GM23338 (cell line): ENCODE measurements around the gene CLSTN2. TPM values are rescaled to one million over a fixed set of nuclear protein-coding genes. Genes with fewer than 3 reads are reported as not detected.
A peak's percentile ranks its signal among the peaks of the same experiment; 100 is the strongest.

Source experiments
- ATAC-seq: fragments of 200-7000 bp; cut with Tn5 transposase; 3 replicates; pipeline ENCODE4 v1.9.1; 2020
- DNase-seq: peaks from one replicate; pipeline ENCODE4 v3.0.0-alpha.2; 2015; ENCODE audit warnings: low spot score
- H2AFZ ChIP-seq: fragments of 200-600 bp; sonication (generic); 2 replicates; pipeline ENCODE4 v1.8.0; 2016; ENCODE audit warnings: antibody characterized with exemption, mild to moderate bottlenecking, moderate library complexity
- H3F3A ChIP-seq: fragments of 200-600 bp; sonication (generic); replicated peaks from 2 replicates; pipeline ENCODE4 v1.8.0; 2017; ENCODE audit warnings: antibody characterized with exemption, mixed run types, low read depth
- H3K27ac ChIP-seq: fragments of 200-600 bp; sonication (generic); 2 replicates; pipeline ENCODE4 v1.6.1; 2016; ENCODE audit warnings: low read depth
- H3K27me3 ChIP-seq: fragments of 200-600 bp; sonication (generic); 2 replicates; pipeline ENCODE4 v1.8.0; 2016; ENCODE audit warnings: mild to moderate bottlenecking, mixed run types, moderate library complexity; ENCODE audit not compliant: insufficient read depth
- H3K36me3 ChIP-seq: fragments of 200-600 bp; sonication (generic); 2 replicates; pipeline ENCODE4 v1.8.0; 2016; ENCODE audit warnings: mild to moderate bottlenecking; ENCODE audit not compliant: insufficient read depth
- H3K4me1 ChIP-seq: fragments of 200-600 bp; sonication (generic); 2 replicates; pipeline ENCODE4 v1.8.0; 2016; ENCODE audit warnings: mild to moderate bottlenecking, moderate library complexity; ENCODE audit not compliant: insufficient read depth
- H3K4me2 ChIP-seq: fragments of 200-600 bp; sonication (generic); 2 replicates; pipeline ENCODE4 v1.7.1; 2017; ENCODE audit warnings: mixed run types
- H3K4me3 ChIP-seq: fragments of 200-600 bp; sonication (generic); 2 replicates; pipeline ENCODE4 v1.6.1; 2016; ENCODE audit warnings: mixed run types
- H3K79me2 ChIP-seq: fragments of 200-600 bp; sonication (generic); replicated peaks from 2 replicates; pipeline ENCODE4 v1.8.0; 2017; ENCODE audit warnings: mild to moderate bottlenecking; ENCODE audit not compliant: insufficient read depth
- H3K9me2 ChIP-seq: fragments of 200-600 bp; sonication (generic); 2 replicates; pipeline ENCODE4 v1.8.0; 2017; ENCODE audit not compliant: insufficient read depth
- H4K20me1 ChIP-seq: fragments of 200-600 bp; sonication (generic); replicated peaks from 2 replicates; pipeline ENCODE4 v1.8.0; 2017; ENCODE audit warnings: mild to moderate bottlenecking; ENCODE audit not compliant: insufficient read depth
- H3K27ac Mint-ChIP-seq: 2 replicates; pipeline ENCODE4 v1.8.0; 2020; ENCODE audit warnings: inconsistent platforms, mild to moderate bottlenecking, moderate library complexity, mixed read lengths
- H3K27me3 Mint-ChIP-seq: 3 replicates; pipeline ENCODE4 v1.8.0; 2022; ENCODE audit warnings: low read depth, mild to moderate bottlenecking, moderate library complexity, mixed read lengths, inconsistent platforms; ENCODE audit not compliant: insufficient read depth, poor library complexity
- H3K36me3 Mint-ChIP-seq: 3 replicates; pipeline ENCODE4 v1.8.0; 2021; ENCODE audit warnings: low read depth, mild to moderate bottlenecking, inconsistent platforms, moderate library complexity, mixed read lengths
- H3K4me1 Mint-ChIP-seq: 3 replicates; pipeline ENCODE4 v1.8.0; 2020; ENCODE audit warnings: mild to moderate bottlenecking, inconsistent platforms, mixed read lengths
- H3K4me3 Mint-ChIP-seq: 3 replicates; pipeline ENCODE4 v1.8.0; 2021; ENCODE audit warnings: moderate library complexity, mild to moderate bottlenecking, inconsistent platforms, mixed read lengths
- H3K9me3 Mint-ChIP-seq: 3 replicates; pipeline ENCODE4 v1.8.0; 2020; ENCODE audit warnings: moderate library complexity, mild to moderate bottlenecking, inconsistent platforms, mixed read lengths
- CTCF ChIP-seq, 2 experiments: fragments of 200-600 bp in 1 of 2; sonication (generic) in 1 of 2; conservative IDR thresholded peaks; 2 replicates each; pipeline versions ENCODE4 v1.5.1 to v1.6.1; 2016 to 2017; ENCODE audit warnings: antibody characterized with exemption in 2 of 2, low read depth in 2 of 2, mild to moderate bottlenecking in 2 of 2, moderate library complexity in 1 of 2
- REST ChIP-seq: IDR thresholded peaks from one replicate; pipeline ENCODE4 v1.6.1; 2018; ENCODE audit warnings: antibody characterized with exemption; ENCODE audit not compliant: unreplicated experiment
- polyA plus RNA-seq: library from polyadenylated mRNA; unstranded; fragments of >200 nt; fragmentation: Nextera tagmentation; extraction: Ambion mirVana; gene quantifications from 2 replicates; pipeline ENCODE4 v1.2.1, GENCODE V29; 2016
- total RNA-seq: library from RNA; depleted of rRNA; stranded (reverse); fragments of >200 nt; shearing (Covaris generic); gene quantifications from 2 replicates; pipeline ENCODE4 v1.2.3, GENCODE V29; 2014

The CLSTN2 gene
- total and polyA plus RNA-seq, 2 experiments from 2014 or later = 0.11 to 0.83 TPM

- no peaks in the 10 kb centered on the region for H3K9me3 Mint-ChIP-seq
- no peak overlapping the region for H3K27ac ChIP-seq
- no peaks in the 10 kb centered on the region for H3K36me3 ChIP-seq
- no peak for TF ChIP-seq CTCF (conservative IDR thresholded peaks at IDR 0.05; ENCODE audit: low read depth in 2 of 2)
- no peaks in the 10 kb centered on the region; the same call in 2 of the 3 replicates for H3K4me1 Mint-ChIP-seq
- no peak overlapping the region for H3K27ac Mint-ChIP-seq
- ATAC-seq = no peak
- no peaks in the 10 kb centered on the region for H3K4me1 ChIP-seq
- H3K4me3 ChIP-seq = no peak overlapping the region
- no peak overlapping the region for H3K4me2 ChIP-seq
- H3K79me2 ChIP-seq = no peaks in the 10 kb centered on the region
- no peaks in the 10 kb centered on the region for H4K20me1 ChIP-seq
- H3K27me3 Mint-ChIP-seq = no peaks in the 10 kb centered on the region
- H2AFZ ChIP-seq = no peak overlapping the region
- no peaks in the 10 kb centered on the region for H3K36me3 Mint-ChIP-seq
- H3K27me3 ChIP-seq = no peaks in the 10 kb centered on the region
- DNase-seq = no peak
- H3K4me3 Mint-ChIP-seq = no peak overlapping the region
- no peaks in the 10 kb centered on the region; the same call in 1 of the 2 replicates for H3K9me2 ChIP-seq
- no peaks in the 10 kb centered on the region for H3F3A ChIP-seq
Observed at GRCh38 chr3:140159646-140160045, 224.7 kb downstream of the CLSTN2 start.

GRCh38 chr3:140160553-140160952 lies 225.6 kb downstream of the CLSTN2 start:
- H3K36me3 Mint-ChIP-seq = no peaks in the 10 kb centered on the region
- no peaks in the 10 kb centered on the region for H4K20me1 ChIP-seq

More at GRCh38 chr3:140160553-140160952, 225.6 kb downstream of the CLSTN2 start:
- Histone ChIP-seq H3K4me1 (no peaks in the 10 kb centered on the region), H3K36me3 (no peaks in the 10 kb centered on the region), H3K4me2 (no peak overlapping the region), H3K79me2 (no peaks in the 10 kb centered on the region), H3F3A (no peaks in the 10 kb centered on the region), H3K4me3 (no peak overlapping the region), H3K9me2 (no peaks in the 10 kb centered on the region; the same call in 1 of the 2 replicates), H2AFZ (no peak overlapping the region), H3K27me3 (no peaks in the 10 kb centered on the region), H3K27ac (no peak overlapping the region)
- H3K27me3 Mint-ChIP-seq = no peaks in the 10 kb centered on the region
- ATAC-seq = no peak
- H3K9me3 Mint-ChIP-seq = no peaks in the 10 kb centered on the region
- no peak for DNase-seq
- H3K4me1 Mint-ChIP-seq = peaks cover 3% of the 10 kb centered on the region; the same call in 2 of the 3 replicates
- no peak overlapping the region for H3K27ac Mint-ChIP-seq
- TF ChIP-seq CTCF (conservative IDR thresholded peaks at IDR 0.05; ENCODE audit: low read depth in 2 of 2) = peak in 1 of 2 experiments; percentile 27; a peak in 2 of 4 replicates
- no peak for TF ChIP-seq REST
- no peak overlapping the region for H3K4me3 Mint-ChIP-seq
